ENCODE measurements around the gene MAP3K5.
A peak's percentile ranks its signal among the peaks of the same experiment; 100 is the strongest.

Gene MAP3K5

DNA sequence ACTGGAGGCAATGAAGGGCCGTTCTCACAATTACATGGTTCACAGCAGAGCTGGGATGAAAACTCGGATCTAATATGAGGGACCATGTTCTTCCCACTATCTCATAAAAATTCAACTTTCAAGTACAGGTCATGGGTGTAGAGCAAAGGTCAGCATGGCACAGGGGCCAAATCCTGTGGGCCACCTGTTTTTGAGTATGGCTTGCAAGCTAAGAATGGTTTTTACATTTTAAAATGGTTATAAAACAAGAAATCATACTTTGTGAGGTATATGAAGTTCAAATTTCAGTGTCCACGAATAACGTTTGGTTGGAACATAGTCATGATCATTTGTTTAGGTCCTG is 4.6 kb downstream of the MAP3K5 start:
- in situ Hi-C loops (cut with MboI; ENCODE audit: low sequenced_read_pairs, unreplicated experiment) = no loop called here
- TF ChIP-seq, protein P1, sequence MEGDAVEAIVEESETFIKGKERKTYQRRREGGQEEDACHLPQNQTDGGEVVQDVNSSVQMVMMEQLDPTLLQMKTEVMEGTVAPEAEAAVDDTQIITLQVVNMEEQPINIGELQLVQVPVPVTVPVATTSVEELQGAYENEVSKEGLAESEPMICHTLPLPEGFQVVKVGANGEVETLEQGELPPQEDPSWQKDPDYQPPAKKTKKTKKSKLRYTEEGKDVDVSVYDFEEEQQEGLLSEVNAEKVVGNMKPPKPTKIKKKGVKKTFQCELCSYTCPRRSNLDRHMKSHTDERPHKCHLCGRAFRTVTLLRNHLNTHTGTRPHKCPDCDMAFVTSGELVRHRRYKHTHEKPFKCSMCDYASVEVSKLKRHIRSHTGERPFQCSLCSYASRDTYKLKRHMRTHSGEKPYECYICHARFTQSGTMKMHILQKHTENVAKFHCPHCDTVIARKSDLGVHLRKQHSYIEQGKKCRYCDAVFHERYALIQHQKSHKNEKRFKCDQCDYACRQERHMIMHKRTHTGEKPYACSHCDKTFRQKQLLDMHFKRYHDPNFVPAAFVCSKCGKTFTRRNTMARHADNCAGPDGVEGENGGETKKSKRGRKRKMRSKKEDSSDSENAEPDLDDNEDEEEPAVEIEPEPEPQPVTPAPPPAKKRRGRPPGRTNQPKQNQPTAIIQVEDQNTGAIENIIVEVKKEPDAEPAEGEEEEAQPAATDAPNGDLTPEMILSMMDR (IDR thresholded peaks at IDR 0.05; ENCODE audit: borderline replicate concordance, control extremely low read depth, extremely low read depth, insufficient read depth, missing control alignments) = no peak
- no peak for DNase-seq (ENCODE audit: low spot score)

DNA sequence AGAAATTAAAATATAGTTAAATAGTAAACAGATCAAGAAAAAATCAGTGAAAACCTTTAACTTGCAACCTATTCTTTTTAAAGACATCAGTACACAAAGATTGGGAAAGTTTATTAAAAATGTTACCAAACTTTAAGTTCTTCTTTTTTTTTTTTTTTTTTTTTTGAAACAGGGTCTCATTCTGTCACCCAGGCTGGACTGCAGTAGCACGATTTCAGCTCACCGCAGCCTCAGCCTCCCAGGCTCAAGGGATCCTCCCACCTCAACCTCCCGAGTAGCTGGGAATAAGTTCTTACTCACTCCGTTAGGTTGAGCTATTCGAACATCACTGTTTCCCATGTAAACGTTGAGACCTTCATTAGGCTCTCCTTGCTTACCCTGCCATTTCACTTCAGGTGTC is 5.6 kb downstream of the MAP3K5 start:
- in situ Hi-C loops (cut with MboI; ENCODE audit: low sequenced_read_pairs, unreplicated experiment) = no loop called here
- no peak for DNase-seq (ENCODE audit: low spot score)
- TF ChIP-seq, protein P1 (IDR thresholded peaks at IDR 0.05; ENCODE audit: borderline replicate concordance, control extremely low read depth, extremely low read depth, insufficient read depth, missing control alignments) = no peak

DNA sequence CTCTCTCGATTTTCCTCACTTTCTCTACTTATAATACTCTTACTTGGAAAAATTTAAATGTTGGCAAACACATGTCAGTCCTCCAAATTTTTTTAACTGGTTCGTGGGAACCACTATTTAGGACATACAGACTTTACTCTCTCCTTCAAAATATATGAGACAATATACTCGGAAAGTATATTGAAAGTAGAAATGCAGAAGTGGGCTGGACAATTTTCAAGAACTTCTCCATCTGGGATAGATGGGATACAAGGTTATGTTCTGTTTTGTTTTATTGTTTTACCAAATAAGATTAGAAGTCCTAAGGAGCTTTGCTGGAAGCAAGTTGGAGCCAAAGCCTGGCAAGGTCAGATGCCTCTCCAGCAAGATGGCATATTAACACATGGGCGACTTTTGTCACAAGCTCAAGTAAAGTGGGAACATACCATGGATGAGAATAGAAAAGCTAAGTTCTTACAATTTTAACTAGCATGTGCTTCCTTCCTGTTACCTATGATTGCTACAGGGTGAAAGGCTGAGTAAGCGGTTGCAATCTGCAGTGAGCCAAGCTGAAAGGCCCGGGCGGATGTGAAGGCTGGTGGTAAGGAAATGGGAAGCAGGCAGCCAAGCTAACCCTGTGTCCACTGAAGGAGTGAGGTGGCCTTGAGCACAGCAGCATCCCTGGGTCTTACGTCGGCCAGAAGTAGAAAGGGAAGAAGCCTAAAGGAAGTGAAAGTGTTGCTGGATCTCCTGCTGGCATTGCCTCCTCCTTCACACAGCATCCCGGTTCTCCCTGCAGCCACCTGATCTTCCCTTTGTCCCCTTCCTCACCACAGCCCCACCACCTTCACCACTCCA is 7.1 kb downstream of the MAP3K5 start:
- in situ Hi-C loops (cut with MboI; ENCODE audit: low sequenced_read_pairs, unreplicated experiment) = no loop called here
- TF ChIP-seq, protein P1 (IDR thresholded peaks at IDR 0.05; ENCODE audit: borderline replicate concordance, control extremely low read depth, extremely low read depth, insufficient read depth, missing control alignments) = no peak
- no peak for DNase-seq (ENCODE audit: low spot score)

DNA sequence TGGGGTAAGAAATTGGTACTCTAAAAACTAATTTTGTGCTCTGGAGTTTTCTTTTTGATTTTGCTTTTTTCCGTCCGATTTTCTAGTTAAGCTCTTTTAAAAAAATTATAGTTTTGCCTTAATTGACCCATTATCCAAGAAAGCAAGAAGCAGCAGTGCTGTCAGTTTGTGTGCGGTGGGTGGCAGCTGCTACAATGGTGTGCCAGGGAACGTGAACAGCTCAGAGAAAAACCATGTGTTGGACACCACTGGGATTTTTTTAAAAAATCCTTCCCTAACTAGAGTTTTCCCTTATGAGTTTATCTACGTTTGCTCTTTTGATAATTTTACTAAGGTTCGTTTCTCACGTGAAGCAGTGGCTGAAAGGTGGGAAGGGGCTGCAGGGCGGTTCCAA is 8.0 kb downstream of the MAP3K5 start:
- TF ChIP-seq, protein P1 (IDR thresholded peaks at IDR 0.05; ENCODE audit: borderline replicate concordance, control extremely low read depth, extremely low read depth, insufficient read depth, missing control alignments) = no peak
- in situ Hi-C loops (cut with MboI; ENCODE audit: low sequenced_read_pairs, unreplicated experiment) = no loop called here
- DNase-seq (ENCODE audit: low spot score) = no peak

DNA sequence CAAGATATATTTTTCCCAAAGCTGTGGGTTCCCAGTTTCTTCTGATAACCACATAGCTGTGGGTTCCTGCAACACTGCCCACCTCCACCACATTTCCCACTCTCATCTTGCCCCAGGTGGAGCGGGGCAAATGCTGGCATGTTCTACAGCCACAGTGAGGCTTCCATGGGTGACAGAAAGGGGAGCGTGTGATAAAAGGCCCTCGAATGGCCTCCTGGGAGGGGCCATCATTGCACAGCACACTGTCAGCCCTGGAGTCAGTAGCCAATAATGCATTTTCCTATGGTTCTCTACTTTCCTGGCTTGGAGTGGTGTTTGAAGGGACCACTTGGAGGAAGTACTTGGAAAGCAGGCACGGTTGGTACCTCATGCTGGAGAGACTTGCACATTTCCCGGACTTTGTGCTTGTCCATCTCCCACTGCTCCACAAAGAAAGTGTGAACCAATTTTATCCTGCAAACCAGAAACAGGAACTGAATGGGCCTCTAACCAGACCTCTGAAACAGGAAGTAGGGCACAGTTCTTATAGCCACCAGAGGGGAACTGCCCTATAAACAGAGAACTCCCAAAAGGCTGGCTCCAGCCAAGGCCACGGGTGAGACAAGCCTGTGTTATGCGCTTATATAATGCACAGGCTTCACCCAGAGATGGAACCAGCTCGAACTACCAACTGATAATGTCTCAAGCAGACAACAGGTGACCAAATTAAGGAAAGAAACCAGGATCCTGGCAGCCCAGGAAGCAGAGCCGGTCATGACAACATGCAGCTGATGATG is 8.6 kb downstream of the MAP3K5 start:
- in situ Hi-C loops (cut with MboI; ENCODE audit: low sequenced_read_pairs, unreplicated experiment) = no loop called here
- DNase-seq (ENCODE audit: low spot score) = peak; percentile 31

DNA sequence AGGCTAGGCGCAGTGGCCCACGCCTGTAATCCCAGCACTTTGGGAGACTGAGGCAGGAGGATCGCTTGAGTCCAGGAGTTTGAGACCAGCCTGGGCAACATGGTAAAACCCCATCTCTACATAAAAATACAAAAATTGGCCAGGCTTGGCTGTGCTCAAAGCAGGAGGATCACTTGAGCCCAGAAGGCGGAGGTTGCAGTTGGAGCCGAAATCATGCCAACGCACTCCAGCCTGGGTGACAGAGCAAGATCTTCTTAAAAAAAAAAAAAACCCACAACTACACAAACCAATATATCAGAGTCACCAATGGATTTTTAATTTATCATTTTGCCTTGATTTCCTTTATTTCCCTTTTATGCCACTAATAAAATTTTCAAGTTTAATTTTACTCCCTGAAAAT is 9.3 kb downstream of the MAP3K5 start:
- TF ChIP-seq, protein P1 (IDR thresholded peaks at IDR 0.05; ENCODE audit: borderline replicate concordance, control extremely low read depth, extremely low read depth, insufficient read depth, missing control alignments) = no peak
- DNase-seq (ENCODE audit: low spot score) = no peak
- in situ Hi-C loops (cut with MboI; ENCODE audit: low sequenced_read_pairs, unreplicated experiment) = no loop called here

More for the DNA sequence above, 8.6 kb downstream of the MAP3K5 start:
- TF ChIP-seq, protein P1 (IDR thresholded peaks at IDR 0.05; ENCODE audit: borderline replicate concordance, control extremely low read depth, extremely low read depth, insufficient read depth, missing control alignments) = no peak
